ENCODE data around the gene PHF20. TPM values are rescaled to one million over a fixed set of nuclear protein-coding genes. Genes with fewer than 3 reads are reported as not detected.
"Not testable (repeated sequence)": the region's sequence is repeated elsewhere in the genome, so short reads cannot be mapped to it uniquely, and the experiment has no call there.

Gene PHF20
- polyA plus RNA-seq, 3 donors: 54.7 to 78.2 (median 73.6) TPM

- H3K27me3 ChIP-seq (ENCODE audit: control insufficient read depth in 2 of 2, insufficient read depth in 2 of 2, low read length in 2 of 2): no peaks in the 10 kb centered on the region
- no peak for TF ChIP-seq CTCF (IDR thresholded peaks at IDR 0.05)
- no peak overlapping the region for H2AFZ ChIP-seq (ENCODE audit: insufficient read depth, low read depth, low read length, poor library complexity, severe bottlenecking)
- H3K27ac Mint-ChIP-seq: no peak overlapping the region
- H3K79me2 ChIP-seq (ENCODE audit: insufficient read depth, low read length): peaks cover 27% of the 10 kb centered on the region
- H3K36me3 Mint-ChIP-seq: peaks cover 24 to 36% of the 10 kb centered on the region in 2 donors
- peaks cover 30 to 38% of the 10 kb centered on the region in 2 donors for H3K36me3 ChIP-seq (replicated peaks in 1 of 2; ENCODE audit: control insufficient read depth in 1 of 2, insufficient read depth in 2 of 2, low read length in 2 of 2)
- H3K4me2 ChIP-seq (replicated peaks; ENCODE audit: extremely low read depth, low read length, poor library complexity, severe bottlenecking): no peak overlapping the region
- H3K9ac ChIP-seq (ENCODE audit: insufficient read depth, low read length, poor library complexity, severe bottlenecking): no peak overlapping the region
- 96% methylated on average over 4 of the region's 7 CpGs for WGBS (ENCODE audit: insufficient coverage)
- no peaks in the 10 kb centered on the region for H3K9me3 ChIP-seq (replicated peaks in 1 of 2; ENCODE audit: control insufficient read depth in 1 of 2, insufficient read depth in 1 of 2, low read length in 2 of 2)
- no peak for DNase-seq
- no peak overlapping the region for H3K4me3 ChIP-seq (replicated peaks in 1 of 3; ENCODE audit: low read depth in 2 of 3, low read length in 3 of 3)
- H3K27ac ChIP-seq (ENCODE audit: low read depth in 1 of 2, low read length in 2 of 2): no peak overlapping the region
- H3K27me3 Mint-ChIP-seq (ENCODE audit: low read depth in 3 of 3): no peaks in the 10 kb centered on the region
- H4K20me1 ChIP-seq (ENCODE audit: insufficient read depth, low read length): peaks cover 28% of the 10 kb centered on the region
- H3K4me1 ChIP-seq (ENCODE audit: control insufficient read depth in 1 of 2, insufficient read depth in 2 of 2, low read length in 2 of 2): peaks cover 17 to 24% of the 10 kb centered on the region in 2 donors
- intact Hi-C loops (cut with micrococcal nuclease): loop anchor here in 1 of 2 donors (10.0 kb wide), 1 partner anchor 115 kb away; no protein-coding TSS in a partner anchor
- no peak overlapping the region for H3K4me3 Mint-ChIP-seq
- peaks cover 16% of the 10 kb centered on the region for H3K4me1 Mint-ChIP-seq
- no peaks in the 10 kb centered on the region for H3K9me3 Mint-ChIP-seq
Observed at GRCh38 chr20:35950093-35950492, 178.3 kb downstream of the PHF20 start.

- H3K27ac ChIP-seq (ENCODE audit: low read depth in 1 of 2, low read length in 2 of 2): peak overlapping the region; percentile 96 to 99
- WGBS (ENCODE audit: insufficient coverage): 97% methylated on average over 8 of the region's 14 CpGs
Observed at GRCh38 chr20:35952080-35952479, 180.3 kb downstream of the PHF20 start.

More at GRCh38 chr20:35952080-35952479, 180.3 kb downstream of the PHF20 start:
- intact Hi-C loops (cut with micrococcal nuclease): loop anchor here in 1 of 2 donors (10.0 kb wide), 1 partner anchor 113 kb away; no protein-coding TSS in a partner anchor
- H3K4me3 ChIP-seq (replicated peaks in 1 of 3; ENCODE audit: low read depth in 2 of 3, low read length in 3 of 3): peak overlapping the region in 1 of 3 experiments; percentile 94
- not testable (repeated sequence) for H3K9me3 Mint-ChIP-seq; H3K27me3 Mint-ChIP-seq (ENCODE audit: low read depth in 3 of 3); H2AFZ ChIP-seq (ENCODE audit: insufficient read depth, low read depth, low read length, poor library complexity, severe bottlenecking); H3K9me3 ChIP-seq (replicated peaks in 1 of 2; ENCODE audit: control insufficient read depth in 1 of 2, insufficient read depth in 1 of 2, low read length in 2 of 2); DNase-seq; H3K4me3 Mint-ChIP-seq; H3K27me3 ChIP-seq (ENCODE audit: control insufficient read depth in 2 of 2, insufficient read depth in 2 of 2, low read length in 2 of 2); H3K9ac ChIP-seq (ENCODE audit: insufficient read depth, low read length, poor library complexity, severe bottlenecking)
- peaks cover 31% of the 10 kb centered on the region for H3K79me2 ChIP-seq (ENCODE audit: insufficient read depth, low read length)
- peaks cover 22 to 23% of the 10 kb centered on the region in 2 donors for H3K36me3 ChIP-seq (replicated peaks in 1 of 2; ENCODE audit: control insufficient read depth in 1 of 2, insufficient read depth in 2 of 2, low read length in 2 of 2)
- peaks cover 24% of the 10 kb centered on the region for H4K20me1 ChIP-seq (ENCODE audit: insufficient read depth, low read length)
- Mint-ChIP-seq H3K4me1 (peaks cover 21% of the 10 kb centered on the region), H3K36me3 (peaks cover 20 to 21% of the 10 kb centered on the region in 2 donors), H3K27ac (peak overlapping the region in 6 of 7 donors; percentile 96 to 99 (median 98))
- H3K4me2 ChIP-seq (replicated peaks; ENCODE audit: extremely low read depth, low read length, poor library complexity, severe bottlenecking): peak overlapping the region; percentile 99
- H3K4me1 ChIP-seq (ENCODE audit: control insufficient read depth in 1 of 2, insufficient read depth in 2 of 2, low read length in 2 of 2): peaks cover 22 to 29% of the 10 kb centered on the region in 2 donors
